Measurements from ENCODE around the gene GLO1. TPM values are rescaled to one million over a fixed set of nuclear protein-coding genes. Genes with fewer than 3 reads are reported as not detected.

GLO1 gene
- total and polyA plus RNA-seq, 9 of the 15 experiments (the other 6 are each of a cell fraction or from before 2014, with no cell fraction given): 155 to 331 (median 203) TPM

DNA sequence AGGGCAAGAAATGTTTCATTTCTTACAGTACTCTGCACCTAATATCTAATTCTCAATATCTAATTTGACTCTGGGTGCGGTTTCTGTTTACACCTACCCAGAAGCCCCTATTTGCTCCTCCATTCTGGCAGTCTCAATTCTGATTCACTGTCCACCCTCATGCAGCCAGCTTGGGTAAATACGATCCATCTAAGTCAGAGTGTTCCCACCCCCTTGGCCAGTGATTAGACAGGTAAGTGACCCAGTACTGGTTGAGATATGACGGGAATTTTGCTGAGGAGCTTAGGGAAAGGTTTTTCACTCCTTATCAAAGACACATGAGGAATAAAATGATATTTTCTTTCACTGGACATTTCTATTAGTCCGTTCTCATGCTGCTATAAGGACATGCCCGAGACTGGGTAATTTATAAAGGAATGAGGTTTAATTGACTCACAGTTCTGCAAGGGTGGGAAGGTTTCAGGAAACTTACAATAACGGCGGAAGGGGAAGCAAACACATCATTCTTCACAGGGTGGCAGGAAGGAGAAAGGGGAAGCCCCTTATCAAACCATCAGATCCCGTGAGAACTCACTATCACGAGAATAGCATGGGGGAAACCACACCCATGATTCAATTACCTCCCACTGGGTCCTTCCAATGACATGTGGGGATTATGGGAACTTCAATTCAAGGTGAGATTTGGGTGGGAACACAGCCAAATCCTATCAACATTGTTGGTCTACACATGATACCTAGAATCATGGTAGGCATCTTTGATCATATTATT lies 29.4 kb downstream of the GLO1 start (continued):
- TF ChIP-seq, protein P1, sequence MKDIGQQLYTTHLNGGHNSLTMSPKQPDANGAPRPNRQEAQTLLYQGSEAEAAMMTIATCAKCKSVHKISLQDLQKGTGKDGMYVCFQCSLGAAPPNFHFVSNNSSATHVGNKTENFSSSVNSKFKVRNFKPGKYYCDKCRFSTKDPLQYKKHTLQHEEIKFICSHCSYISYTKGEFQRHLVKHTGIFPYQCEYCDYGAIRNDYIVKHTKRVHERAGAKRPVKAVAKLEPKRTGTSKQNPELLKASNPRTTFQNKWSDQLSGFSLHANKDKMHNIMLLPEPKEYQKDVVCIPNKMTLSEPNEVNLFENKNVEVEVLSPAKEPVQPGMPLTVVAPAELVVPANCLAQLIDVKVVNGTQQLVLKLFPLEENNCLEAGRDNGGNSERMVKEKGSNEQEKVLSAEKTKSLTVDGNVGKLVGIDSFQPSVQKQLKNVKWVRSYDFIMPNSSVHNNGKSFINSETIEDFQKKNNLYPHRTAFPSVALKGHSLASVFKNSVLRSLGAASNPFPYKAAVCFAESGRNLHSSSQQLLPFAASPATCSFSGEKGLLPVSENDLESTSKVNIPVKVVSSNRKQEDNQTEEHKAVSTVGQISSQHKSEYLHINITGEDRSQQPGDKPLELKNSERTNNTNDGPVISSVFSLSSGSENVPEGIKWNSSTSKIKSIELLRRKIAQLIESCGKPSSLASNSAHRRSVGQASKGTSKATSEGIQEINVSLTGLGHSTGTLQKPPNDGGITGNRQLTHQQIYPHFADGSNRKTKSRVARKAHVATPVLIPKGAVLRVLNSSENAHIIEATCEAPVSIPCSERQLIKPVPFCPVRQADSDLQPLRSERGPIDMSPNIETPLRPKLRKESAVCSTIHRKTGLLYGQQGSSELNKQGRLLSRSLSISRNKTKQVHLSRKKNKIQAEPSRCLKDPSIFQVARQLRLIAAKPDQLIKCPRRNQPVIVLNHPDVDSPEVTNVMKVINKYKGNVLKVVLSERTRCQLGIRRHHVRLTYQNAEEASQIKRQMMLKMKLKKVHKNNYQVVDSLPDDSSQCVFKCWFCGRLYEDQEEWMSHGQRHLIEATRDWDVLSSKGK (CRISPR knock-in tag; IDR thresholded peaks at IDR 0.05): no peak
- TF ChIP-seq, protein P2, sequence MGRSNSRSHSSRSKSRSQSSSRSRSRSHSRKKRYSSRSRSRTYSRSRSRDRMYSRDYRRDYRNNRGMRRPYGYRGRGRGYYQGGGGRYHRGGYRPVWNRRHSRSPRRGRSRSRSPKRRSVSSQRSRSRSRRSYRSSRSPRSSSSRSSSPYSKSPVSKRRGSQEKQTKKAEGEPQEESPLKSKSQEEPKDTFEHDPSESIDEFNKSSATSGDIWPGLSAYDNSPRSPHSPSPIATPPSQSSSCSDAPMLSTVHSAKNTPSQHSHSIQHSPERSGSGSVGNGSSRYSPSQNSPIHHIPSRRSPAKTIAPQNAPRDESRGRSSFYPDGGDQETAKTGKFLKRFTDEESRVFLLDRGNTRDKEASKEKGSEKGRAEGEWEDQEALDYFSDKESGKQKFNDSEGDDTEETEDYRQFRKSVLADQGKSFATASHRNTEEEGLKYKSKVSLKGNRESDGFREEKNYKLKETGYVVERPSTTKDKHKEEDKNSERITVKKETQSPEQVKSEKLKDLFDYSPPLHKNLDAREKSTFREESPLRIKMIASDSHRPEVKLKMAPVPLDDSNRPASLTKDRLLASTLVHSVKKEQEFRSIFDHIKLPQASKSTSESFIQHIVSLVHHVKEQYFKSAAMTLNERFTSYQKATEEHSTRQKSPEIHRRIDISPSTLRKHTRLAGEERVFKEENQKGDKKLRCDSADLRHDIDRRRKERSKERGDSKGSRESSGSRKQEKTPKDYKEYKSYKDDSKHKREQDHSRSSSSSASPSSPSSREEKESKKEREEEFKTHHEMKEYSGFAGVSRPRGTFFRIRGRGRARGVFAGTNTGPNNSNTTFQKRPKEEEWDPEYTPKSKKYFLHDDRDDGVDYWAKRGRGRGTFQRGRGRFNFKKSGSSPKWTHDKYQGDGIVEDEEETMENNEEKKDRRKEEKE (IDR thresholded peaks at IDR 0.05; ENCODE audit: borderline replicate concordance in 1 of 2, control insufficient read depth in 1 of 2, low read depth in 2 of 2, low read length in 1 of 2): no peak
- TF ChIP-seq, protein P3, sequence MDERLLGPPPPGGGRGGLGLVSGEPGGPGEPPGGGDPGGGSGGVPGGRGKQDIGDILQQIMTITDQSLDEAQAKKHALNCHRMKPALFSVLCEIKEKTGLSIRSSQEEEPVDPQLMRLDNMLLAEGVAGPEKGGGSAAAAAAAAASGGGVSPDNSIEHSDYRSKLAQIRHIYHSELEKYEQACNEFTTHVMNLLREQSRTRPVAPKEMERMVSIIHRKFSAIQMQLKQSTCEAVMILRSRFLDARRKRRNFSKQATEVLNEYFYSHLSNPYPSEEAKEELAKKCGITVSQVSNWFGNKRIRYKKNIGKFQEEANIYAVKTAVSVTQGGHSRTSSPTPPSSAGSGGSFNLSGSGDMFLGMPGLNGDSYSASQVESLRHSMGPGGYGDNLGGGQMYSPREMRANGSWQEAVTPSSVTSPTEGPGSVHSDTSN (CRISPR knock-in tag; IDR thresholded peaks at IDR 0.05; ENCODE audit: low read depth): no peak
- TF ChIP-seq, protein P3 (tag; conservative IDR thresholded peaks at IDR 0.05; ENCODE audit: low read depth): 0 out of 2 replicates have a peak, but pooled peaks have one; percentile 12
